OCI-LY1 (cell line): ENCODE results near the gene CRHR1.

Experiments used
- H2AFZ ChIP-seq: fragments of 200-600 bp; sonication (generic), shearing (Covaris generic); 2 replicates; pipeline ENCODE4 v1.6.0; 2014; ENCODE audit warnings: antibody characterized with exemption, mild to moderate bottlenecking, low read length
- H3F3A ChIP-seq: fragments of 200-600 bp; sonication (generic), shearing (Covaris generic); 2 replicates; pipeline ENCODE4 v1.6.0; 2014; ENCODE audit warnings: mild to moderate bottlenecking, antibody characterized with exemption, low read length, moderate library complexity; ENCODE audit not compliant: insufficient read depth
- H3K27ac ChIP-seq: fragments of 200-600 bp; sonication (generic); 2 replicates; pipeline ENCODE4 v1.5.1; 2014; ENCODE audit warnings: low read length, mixed run types, mild to moderate bottlenecking, low read depth; ENCODE audit not compliant: poor library complexity, severe bottlenecking
- H3K27me3 ChIP-seq: fragments of 200-600 bp; sonication (generic); 2 replicates; pipeline ENCODE4 v1.6.0; 2014; ENCODE audit warnings: antibody characterized with exemption, mild to moderate bottlenecking, low read length, moderate library complexity; ENCODE audit not compliant: insufficient read depth
- H3K36me3 ChIP-seq: fragments of 200-600 bp; sonication (generic); 2 replicates; pipeline ENCODE4 v1.6.1; 2014; ENCODE audit warnings: mild to moderate bottlenecking, antibody characterized with exemption, low read length, moderate library complexity, mixed read lengths; ENCODE audit not compliant: insufficient read depth
- H3K4me1 ChIP-seq: fragments of 200-600 bp; sonication (generic); 2 replicates; pipeline ENCODE4 v1.5.1; 2014; ENCODE audit warnings: mild to moderate bottlenecking, low read length, moderate library complexity; ENCODE audit not compliant: insufficient read depth, severe bottlenecking
- H3K4me2 ChIP-seq: fragments of 200-600 bp; sonication (generic), shearing (Covaris generic); 2 replicates; pipeline ENCODE4 v1.6.1; 2014; ENCODE audit warnings: low read length
- H3K4me3 ChIP-seq: fragments of 200-600 bp; sonication (generic); 2 replicates; pipeline ENCODE4 v1.5.1; 2014; ENCODE audit warnings: low read length, low read depth, mild to moderate bottlenecking, mixed read lengths; ENCODE audit not compliant: poor library complexity, severe bottlenecking
- H3K79me2 ChIP-seq: fragments of 200-600 bp; shearing (Covaris generic); 2 replicates; pipeline ENCODE4 v1.6.1; 2016; ENCODE audit warnings: mixed run types, low read length, mixed read lengths; ENCODE audit not compliant: insufficient read depth
- H3K9ac ChIP-seq: fragments of 200-600 bp; sonication (generic), shearing (Covaris generic); 2 replicates; pipeline ENCODE4 v1.6.1; 2014; ENCODE audit warnings: mild to moderate bottlenecking, low read length, mixed read lengths
- H3K9me2 ChIP-seq: fragments of 200-600 bp; sonication (generic), shearing (Covaris generic); 2 replicates; pipeline ENCODE4 v1.6.1; 2014; ENCODE audit warnings: low read depth, mild to moderate bottlenecking, low read length, mixed read lengths
- H3K9me3 ChIP-seq: fragments of 200-600 bp; shearing (Covaris generic); 2 replicates; pipeline ENCODE4 v1.6.1; 2014; ENCODE audit warnings: low read length, mixed read lengths
- H4K20me1 ChIP-seq: fragments of 200-600 bp; sonication (generic), shearing (Covaris generic); 2 replicates; pipeline ENCODE4 v1.6.0; 2016; ENCODE audit warnings: mild to moderate bottlenecking, low read length; ENCODE audit not compliant: insufficient read depth
- CTCF ChIP-seq: fragments of 200-600 bp; sonication (generic), shearing (Covaris generic); IDR thresholded peaks from 2 replicates; pipeline ENCODE4 v1.5.1; 2017; ENCODE audit warnings: mild to moderate bottlenecking, antibody characterized with exemption, low read length, moderate library complexity, mixed read lengths
- EZH2 ChIP-seq: fragments of 200-600 bp; sonication (generic), shearing (Covaris generic); IDR thresholded peaks from 2 replicates; pipeline ENCODE4 v1.8.0; 2017; ENCODE audit warnings: borderline replicate concordance, mixed run types, mild to moderate bottlenecking, antibody characterized with exemption, low read length, moderate library complexity, mixed read lengths

CRHR1 gene

GRCh38 chr17:45771271-45771959 is 12.7 kb upstream of the CRHR1 start:
- no peaks in the 10 kb centered on the region for H3K36me3 ChIP-seq
- no peak overlapping the region for H3K9ac ChIP-seq
- H3K27me3 ChIP-seq: peaks cover 9% of the 10 kb centered on the region
- no peaks in the 10 kb centered on the region for H3K79me2 ChIP-seq
- no peak overlapping the region for H3K4me2 ChIP-seq
- no peak for TF ChIP-seq CTCF
- no peak for TF ChIP-seq EZH2
- no peaks in the 10 kb centered on the region for H3K4me1 ChIP-seq
- H3K27ac ChIP-seq: no peak overlapping the region
- H3K9me2 ChIP-seq: no peaks in the 10 kb centered on the region
- H2AFZ ChIP-seq: no peak overlapping the region
- H3K4me3 ChIP-seq: no peak overlapping the region
- no peaks in the 10 kb centered on the region for H3F3A ChIP-seq
- no peaks in the 10 kb centered on the region for H3K9me3 ChIP-seq
- H4K20me1 ChIP-seq: no peaks in the 10 kb centered on the region

GRCh38 chr17:45775148-45775547 is 9.0 kb upstream of the CRHR1 start:
- H3K9me3 ChIP-seq: no peaks in the 10 kb centered on the region
- no peaks in the 10 kb centered on the region for H3K36me3 ChIP-seq
- no peak overlapping the region for H2AFZ ChIP-seq
- H3K4me1 ChIP-seq: no peaks in the 10 kb centered on the region
- H3K9me2 ChIP-seq: no peaks in the 10 kb centered on the region
- no peak overlapping the region for H3K9ac ChIP-seq
- no peak overlapping the region for H3K4me2 ChIP-seq
- H3K27me3 ChIP-seq: no peaks in the 10 kb centered on the region; the same call in 1 of the 2 replicates
- TF ChIP-seq CTCF: no peak
- no peaks in the 10 kb centered on the region for H3F3A ChIP-seq
- H3K4me3 ChIP-seq: no peak overlapping the region
- H3K27ac ChIP-seq: no peak overlapping the region
- no peaks in the 10 kb centered on the region for H4K20me1 ChIP-seq
- H3K79me2 ChIP-seq: no peaks in the 10 kb centered on the region

- Histone ChIP-seq H3K4me1 (no peaks in the 10 kb centered on the region), H3K36me3 (no peaks in the 10 kb centered on the region), H3K9ac (no peak overlapping the region), H3K27ac (no peak overlapping the region), H3K9me2 (no peaks in the 10 kb centered on the region), H4K20me1 (no peaks in the 10 kb centered on the region), H2AFZ (no peak overlapping the region), H3K27me3 (no peaks in the 10 kb centered on the region; the same call in 1 of the 2 replicates), H3K79me2 (no peaks in the 10 kb centered on the region), H3F3A (no peaks in the 10 kb centered on the region), H3K9me3 (no peaks in the 10 kb centered on the region), H3K4me3 (no peak overlapping the region), H3K4me2 (no peak overlapping the region)
- TF ChIP-seq CTCF (no peak), EZH2 (no peak)
These were observed 8.5 kb upstream of the CRHR1 start for GRCh38 chr17:45775576-45776011.
